GM12872 (cell line): ENCODE measurements around the gene HUWE1.

Source experiments
- TF ChIP-seq, protein P1 (sequence below): IDR thresholded peaks from 3 replicates; pipeline ENCODE4 v1.5.1; 2011; ENCODE audit warnings: low read depth, mild to moderate bottlenecking, low read length, moderate library complexity; ENCODE audit not compliant: insufficient read depth

The HUWE1 gene

DNA sequence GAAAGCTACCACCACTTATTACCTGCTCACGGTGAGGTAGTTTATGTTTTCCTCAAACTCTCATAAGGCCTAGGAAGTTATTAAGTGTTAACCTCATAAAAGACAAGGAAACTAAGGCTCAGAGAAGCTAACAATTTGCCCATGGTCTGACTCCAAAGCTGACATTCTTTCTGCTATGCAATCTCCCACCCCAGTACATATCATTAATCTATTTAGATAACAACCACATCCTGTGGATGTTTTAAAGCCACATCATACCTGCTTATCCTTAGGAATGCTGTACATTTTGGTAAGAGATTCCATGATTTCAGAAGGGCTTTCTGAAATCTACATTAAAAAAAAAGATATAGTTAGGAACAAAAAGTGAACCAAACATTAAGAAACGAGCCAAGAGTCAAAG is 55.4 kb downstream of the HUWE1 start:
- TF ChIP-seq, protein P1, sequence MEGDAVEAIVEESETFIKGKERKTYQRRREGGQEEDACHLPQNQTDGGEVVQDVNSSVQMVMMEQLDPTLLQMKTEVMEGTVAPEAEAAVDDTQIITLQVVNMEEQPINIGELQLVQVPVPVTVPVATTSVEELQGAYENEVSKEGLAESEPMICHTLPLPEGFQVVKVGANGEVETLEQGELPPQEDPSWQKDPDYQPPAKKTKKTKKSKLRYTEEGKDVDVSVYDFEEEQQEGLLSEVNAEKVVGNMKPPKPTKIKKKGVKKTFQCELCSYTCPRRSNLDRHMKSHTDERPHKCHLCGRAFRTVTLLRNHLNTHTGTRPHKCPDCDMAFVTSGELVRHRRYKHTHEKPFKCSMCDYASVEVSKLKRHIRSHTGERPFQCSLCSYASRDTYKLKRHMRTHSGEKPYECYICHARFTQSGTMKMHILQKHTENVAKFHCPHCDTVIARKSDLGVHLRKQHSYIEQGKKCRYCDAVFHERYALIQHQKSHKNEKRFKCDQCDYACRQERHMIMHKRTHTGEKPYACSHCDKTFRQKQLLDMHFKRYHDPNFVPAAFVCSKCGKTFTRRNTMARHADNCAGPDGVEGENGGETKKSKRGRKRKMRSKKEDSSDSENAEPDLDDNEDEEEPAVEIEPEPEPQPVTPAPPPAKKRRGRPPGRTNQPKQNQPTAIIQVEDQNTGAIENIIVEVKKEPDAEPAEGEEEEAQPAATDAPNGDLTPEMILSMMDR: no peak

DNA sequence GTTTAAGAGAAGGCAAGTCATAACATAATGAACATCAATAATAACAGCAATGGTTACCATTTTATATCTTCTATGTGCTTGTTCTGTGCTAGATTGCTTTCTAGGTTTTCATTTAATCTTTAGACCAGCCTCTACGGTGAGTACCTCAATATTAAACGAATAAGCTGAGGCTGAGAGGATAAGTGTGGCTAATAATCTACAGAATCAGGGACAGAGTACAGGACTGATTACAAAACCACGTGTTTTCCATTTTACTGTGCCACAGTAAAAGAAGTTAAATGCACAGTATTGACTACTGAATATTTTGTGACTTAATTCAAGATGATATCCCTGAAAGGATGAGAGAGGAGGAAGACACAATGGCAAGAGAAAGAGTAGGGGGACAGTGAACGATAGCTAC is 56.3 kb downstream of the HUWE1 start:
- TF ChIP-seq, protein P1: no peak

DNA sequence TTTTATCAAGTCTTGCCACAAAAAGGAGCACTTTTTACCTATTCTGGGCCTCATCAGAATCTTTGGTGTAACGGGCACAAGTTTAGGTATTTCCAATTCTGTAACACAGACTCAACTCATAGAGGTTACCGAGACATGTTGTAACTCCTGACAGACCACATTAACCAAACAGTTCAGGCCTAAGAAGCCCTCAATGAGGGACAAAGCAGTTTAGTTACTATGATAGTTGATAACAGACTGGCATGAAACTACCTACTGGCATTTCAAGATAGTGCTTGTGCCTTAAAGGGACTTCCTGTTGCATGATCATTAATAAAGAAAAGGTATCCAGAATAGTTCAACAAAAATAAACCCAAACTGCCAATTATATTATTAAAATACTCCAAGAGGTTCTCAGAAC is 64.1 kb downstream of the HUWE1 start:
- TF ChIP-seq, protein P1: no peak

DNA sequence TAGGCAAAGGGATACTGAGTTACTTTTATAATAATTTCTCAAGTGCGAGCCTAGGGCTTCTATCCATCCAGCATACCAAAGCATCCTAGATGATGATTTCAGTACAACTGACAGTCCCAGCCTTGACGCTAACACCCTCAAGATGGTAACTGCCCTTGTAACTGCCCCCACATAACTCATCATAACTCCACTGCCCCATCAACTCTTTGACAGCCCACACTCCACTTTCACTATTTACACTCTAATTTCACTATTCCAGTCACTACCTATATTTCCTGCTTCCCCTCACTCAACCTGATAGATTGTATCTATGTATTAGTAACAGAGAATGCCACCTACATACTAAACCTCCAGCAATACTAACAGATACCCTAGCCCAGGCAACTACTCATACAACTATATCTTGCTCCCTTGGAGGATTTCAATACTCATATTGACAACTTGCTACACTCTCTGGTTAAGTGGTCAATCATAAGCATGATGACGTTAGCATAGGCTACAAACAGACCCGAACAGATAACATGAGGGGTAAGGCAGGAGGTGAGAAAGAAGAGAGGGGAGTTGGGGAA is 65.0 kb downstream of the HUWE1 start:
- TF ChIP-seq, protein P1: no peak

DNA sequence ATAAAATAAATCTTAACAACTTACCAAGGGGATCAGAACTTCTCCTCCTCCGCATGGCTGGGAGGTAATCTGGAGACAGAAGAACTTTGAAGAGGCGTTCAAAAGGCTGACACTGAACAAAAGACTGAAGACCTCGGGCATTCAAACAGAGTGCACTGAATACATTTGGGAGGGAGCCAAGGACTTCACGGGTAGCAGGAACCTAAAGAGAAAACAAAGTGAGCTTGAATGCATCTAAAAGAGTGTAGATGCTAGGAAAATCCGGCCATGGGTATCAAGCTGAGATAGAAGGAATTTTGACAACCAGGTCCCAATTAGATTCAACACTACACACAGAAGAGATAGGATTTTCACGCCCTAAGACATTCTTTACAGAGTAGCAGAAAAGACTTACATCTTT is 69.6 kb downstream of the HUWE1 start:
- TF ChIP-seq, protein P1: no peak

DNA sequence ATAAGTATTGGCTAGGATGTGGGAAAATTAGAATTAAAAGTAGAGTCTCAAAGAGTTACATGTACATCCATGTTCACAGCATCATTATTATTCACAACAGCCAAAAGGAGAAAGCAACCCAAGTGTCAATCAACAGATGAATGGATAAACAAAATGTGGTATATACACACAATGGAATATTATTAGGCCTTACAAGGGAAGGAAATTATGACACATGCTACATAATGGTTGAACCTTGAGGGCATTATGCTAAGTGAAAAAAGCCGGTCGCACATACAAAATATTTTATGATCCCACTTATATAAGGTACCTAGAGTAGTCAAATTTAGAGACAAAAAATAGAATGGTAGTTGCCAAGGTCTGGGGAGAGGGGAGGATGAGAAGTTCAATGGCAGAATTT is 80.1 kb downstream of the HUWE1 start:
- TF ChIP-seq, protein P1: no peak

DNA sequence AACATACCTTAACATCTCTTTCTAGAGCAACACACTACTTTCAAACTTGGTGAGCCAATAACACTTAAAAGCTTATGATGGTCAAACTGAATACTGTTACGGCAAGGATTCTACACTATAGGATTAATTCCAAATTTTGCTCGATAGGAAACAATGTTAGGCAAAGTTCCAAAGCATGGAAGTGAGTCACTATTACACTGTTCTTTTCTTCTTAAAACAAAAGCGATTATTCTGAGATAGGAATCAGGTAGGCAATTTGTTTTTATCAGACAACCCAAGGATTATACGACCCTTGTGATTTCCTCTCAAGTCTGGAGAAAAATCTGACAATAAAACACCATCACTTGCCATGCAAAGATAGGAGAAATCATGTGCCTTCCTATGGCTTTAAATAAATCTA is 81.5 kb downstream of the HUWE1 start:
- TF ChIP-seq, protein P1: no peak
